Erythroblast (primary cell): ENCODE results near the gene ACVR1B.

Source experiments
- GATA1 ChIP-seq: IDR thresholded peaks from 2 replicates; pipeline ENCODE4 v1.6.1; 2011; ENCODE audit warnings: low read depth, mild to moderate bottlenecking, control low read depth, low read length, moderate library complexity
- POLR2A ChIP-seq: IDR thresholded peaks from 2 replicates; pipeline ENCODE4 v1.6.1; 2011; ENCODE audit warnings: mild to moderate bottlenecking, low read length

DNA sequence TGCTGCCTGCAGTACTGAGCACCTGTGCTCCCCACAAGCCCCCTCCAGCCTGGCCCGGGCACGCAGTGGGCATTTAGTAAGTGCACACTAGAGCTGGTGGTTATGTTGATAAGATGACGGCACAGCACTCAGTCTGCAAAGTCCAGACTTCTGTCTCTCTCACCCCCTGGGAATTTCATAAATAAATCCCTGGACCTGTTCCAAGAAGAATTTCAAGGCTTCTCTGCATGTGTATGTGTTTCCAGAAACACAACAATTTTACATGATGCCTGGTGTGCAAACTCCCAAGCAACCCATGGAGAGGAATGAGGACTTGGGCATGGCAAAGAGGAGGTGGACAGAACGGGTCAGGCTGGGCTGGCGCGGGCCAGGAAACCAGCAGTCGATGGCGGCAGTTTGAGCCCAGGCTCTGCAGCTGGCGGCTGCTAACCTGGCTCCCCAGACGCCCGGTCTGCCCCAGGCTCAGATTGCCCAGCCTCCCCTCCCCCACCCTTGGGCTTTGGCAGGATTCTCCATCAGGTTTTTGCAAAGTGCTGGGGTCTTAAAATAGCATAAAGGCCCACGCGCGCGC lies 10.4 kb upstream of the ACVR1B start:
- TF ChIP-seq POLR2A (no peak), GATA1 (no peak)
